Measurements from ENCODE around the gene ABCB1.

The ABCB1 gene

GRCh38 chr7:87482115-87482514, 118.6 kb downstream of the ABCB1 start:
- no peaks in the 10 kb centered on the region for H3K9me3 ChIP-seq (ENCODE audit: control insufficient read depth, insufficient read depth, low read depth, low read length)
- H3K27ac ChIP-seq (ENCODE audit: extremely low read depth, low read depth, low read length): no peak overlapping the region
- ChIA-PET POLR2A (no interaction called here), CTCF (no interaction called here)
- no peaks in the 10 kb centered on the region for H3K4me1 ChIP-seq (ENCODE audit: control insufficient read depth, insufficient read depth, low read length)
- H3K4me3 ChIP-seq (ENCODE audit: low read depth, low read length): no peak overlapping the region
- no peaks in the 10 kb centered on the region for H3K36me3 ChIP-seq (ENCODE audit: control insufficient read depth in 2 of 2, insufficient read depth in 1 of 2, low read length in 2 of 2)
- TF ChIP-seq ZSCAN5A (tag by site-specific recombination; IDR thresholded peaks at IDR 0.05): no peak
- TF ChIP-seq ZNF629 (tag by site-specific recombination; IDR thresholded peaks at IDR 0.05): no peak
- no peak for TF ChIP-seq ZBTB8A (tag by site-specific recombination; IDR thresholded peaks at IDR 0.05)
- TF ChIP-seq ZBTB17 (tag by site-specific recombination; IDR thresholded peaks at IDR 0.05): no peak
- no peak for TF ChIP-seq PBX3 (CRISPR knock-in tag; IDR thresholded peaks at IDR 0.05)
- TF ChIP-seq ZNF121 (tag by site-specific recombination; IDR thresholded peaks at IDR 0.05): no peak
- TF ChIP-seq MYNN (tag by site-specific recombination; IDR thresholded peaks at IDR 0.05; ENCODE audit: borderline replicate concordance): no peak
- TF ChIP-seq KLF9 (tag by site-specific recombination; IDR thresholded peaks at IDR 0.05; ENCODE audit: low read depth): no peak
- TF ChIP-seq ZNF274 (IDR thresholded peaks at IDR 0.05; ENCODE audit: low read length): no peak
- no peak for TF ChIP-seq ZNF274 (tag by site-specific recombination; IDR thresholded peaks at IDR 0.05; ENCODE audit: borderline replicate concordance)
- no peak for TF ChIP-seq CTCF (tag by site-specific recombination; IDR thresholded peaks at IDR 0.05)
- no peak for TF ChIP-seq ZNF548 (tag by site-specific recombination; IDR thresholded peaks at IDR 0.05)

- POLR2A ChIA-PET: no interaction called here
- CTCF ChIA-PET: interaction anchor here (0.7 kb wide), 1 partner anchor 9 kb away, joined by 3 read pairs; no protein-coding TSS in a partner anchor
- no peaks in the 10 kb centered on the region for H3K9me3 ChIP-seq (ENCODE audit: control insufficient read depth, insufficient read depth, low read depth, low read length)
- TF ChIP-seq FEZF1 (tag by site-specific recombination; IDR thresholded peaks at IDR 0.05) (no peak), ZNF239 (tag by site-specific recombination; IDR thresholded peaks at IDR 0.05) (no peak), ZNF37A (tag by site-specific recombination; IDR thresholded peaks at IDR 0.05) (no peak), ZNF26 (tag by site-specific recombination; IDR thresholded peaks at IDR 0.05) (no peak), INSM2 (tag by site-specific recombination; IDR thresholded peaks at IDR 0.05) (no peak), ZNF157 (tag by site-specific recombination; IDR thresholded peaks at IDR 0.05) (no peak), SCRT2 (tag by site-specific recombination; IDR thresholded peaks at IDR 0.05) (no peak), ZNF10 (tag by site-specific recombination; IDR thresholded peaks at IDR 0.05) (no peak), ZNF645 (tag by site-specific recombination; IDR thresholded peaks at IDR 0.05) (no peak), ZNF776 (tag by site-specific recombination; IDR thresholded peaks at IDR 0.05; ENCODE audit: borderline replicate concordance) (no peak), ZNF768 (tag by site-specific recombination; IDR thresholded peaks at IDR 0.05) (no peak), GFI1B (tag by site-specific recombination; IDR thresholded peaks at IDR 0.05) (no peak), ZBTB49 (tag by site-specific recombination; IDR thresholded peaks at IDR 0.05; ENCODE audit: low read depth) (no peak), ZNF274 (IDR thresholded peaks at IDR 0.05; ENCODE audit: low read length) (no peak), ZNF274 (tag by site-specific recombination; IDR thresholded peaks at IDR 0.05; ENCODE audit: borderline replicate concordance) (no peak), ZNF549 (tag by site-specific recombination; IDR thresholded peaks at IDR 0.05) (no peak)
- no peak overlapping the region for H3K4me3 ChIP-seq (ENCODE audit: low read depth, low read length)
- no peak overlapping the region for H3K27ac ChIP-seq (ENCODE audit: extremely low read depth, low read depth, low read length)
- no peaks in the 10 kb centered on the region for H3K4me1 ChIP-seq (ENCODE audit: control insufficient read depth, insufficient read depth, low read length)
- H3K36me3 ChIP-seq (ENCODE audit: control insufficient read depth in 2 of 2, insufficient read depth in 1 of 2, low read length in 2 of 2): no peaks in the 10 kb centered on the region
These were observed 120.3 kb downstream of the ABCB1 start for GRCh38 chr7:87480386-87480785.
